C4-2B (cell line): ENCODE results near the gene HSPA9.

Experiments
- CTCF ChIP-seq: fragments of 450-650 bp; conservative IDR thresholded peaks from 2 replicates; pipeline ENCODE4 v1.5.1; 2017; ENCODE audit warnings: mild to moderate bottlenecking
- ZFX ChIP-seq: fragments of 450-650 bp; IDR thresholded peaks from 2 replicates; pipeline ENCODE4 v1.6.1; 2017

- TF ChIP-seq CTCF: no peak
- peak; percentile 75 for TF ChIP-seq ZFX
Observed at GRCh38 chr5:138575194-138576015, at the start of gene HSPA9.
